HAP-1 (cell line): ENCODE measurements around the gene LAMB1.

Experiments
- DNase-seq, 2 experiments: peaks; one replicate each; pipeline ENCODE4 v3.0.0-alpha.2; 2016 to 2020; ENCODE audit warnings: low spot score in 2 of 2
- H3K27me3 ChIP-seq: fragments of 250-450 bp; sonication (Bioruptor Pico); 2 replicates; pipeline ENCODE4 v1.5.1; 2020; ENCODE audit warnings: low read depth, mild to moderate bottlenecking, moderate library complexity
- H3K36me3 ChIP-seq: fragments of 250-450 bp; sonication (Bioruptor Pico); replicated peaks from 2 replicates; pipeline ENCODE4 v1.5.1; 2020; ENCODE audit warnings: mild to moderate bottlenecking
- H3K4me1 ChIP-seq: fragments of 250-450 bp; sonication (Bioruptor Pico); 2 replicates; pipeline ENCODE4 v1.5.1; 2020; ENCODE audit warnings: mild to moderate bottlenecking
- H3K4me3 ChIP-seq: fragments of 250-450 bp; sonication (Bioruptor Pico); 2 replicates; pipeline ENCODE4 v1.5.1; 2020; ENCODE audit warnings: mild to moderate bottlenecking, moderate library complexity
- H3K9me3 ChIP-seq: fragments of 250-450 bp; sonication (Bioruptor Pico); 2 replicates; pipeline ENCODE4 v1.5.1; 2020; ENCODE audit warnings: mild to moderate bottlenecking, moderate library complexity
- in situ Hi-C: fragments of 300-500 bp; cut with MboI; formaldehyde crosslinking; loops from 3 replicates; pipeline ENCODE4 v1.14.3; 2020; ENCODE audit warnings: low sequenced_read_pairs, inconsistent platforms, mixed read lengths

The LAMB1 gene

GRCh38 chr7:108014747-108015682 lies 12.1 kb upstream of the LAMB1 start:
- Histone ChIP-seq H3K9me3 (no peaks in the 10 kb centered on the region), H3K36me3 (no peaks in the 10 kb centered on the region), H3K27me3 (no peaks in the 10 kb centered on the region), H3K4me1 (peaks cover 20% of the 10 kb centered on the region), H3K4me3 (no peak overlapping the region)
- in situ Hi-C loops, result no loop called here
- DNase-seq, result peak; percentile 71 to 99

GRCh38 chr7:108014215-108014614 lies 11.3 kb upstream of the LAMB1 start:
- H3K4me1 ChIP-seq, result peaks cover 20% of the 10 kb centered on the region
- H3K4me3 ChIP-seq, result no peak overlapping the region
- no peaks in the 10 kb centered on the region for H3K27me3 ChIP-seq
- in situ Hi-C loops, result no loop called here
- DNase-seq, result no peak
- no peaks in the 10 kb centered on the region for H3K36me3 ChIP-seq
- no peaks in the 10 kb centered on the region for H3K9me3 ChIP-seq

- no peak overlapping the region for H3K4me3 ChIP-seq
- peaks cover 20% of the 10 kb centered on the region for H3K4me1 ChIP-seq
- no peaks in the 10 kb centered on the region for H3K36me3 ChIP-seq
- in situ Hi-C loops, result no loop called here
- DNase-seq, result peak in 1 of 2 experiments; percentile 55
- no peaks in the 10 kb centered on the region for H3K27me3 ChIP-seq
- no peaks in the 10 kb centered on the region for H3K9me3 ChIP-seq
Measured at GRCh38 chr7:108012499-108013430, 9.8 kb upstream of the LAMB1 start.

GRCh38 chr7:108010377-108010776 lies 7.4 kb upstream of the LAMB1 start:
- Histone ChIP-seq H3K4me1 (peaks cover 14% of the 10 kb centered on the region), H3K36me3 (no peaks in the 10 kb centered on the region), H3K27me3 (0 out of 2 replicates have a peak, but pooled peaks cover 3% of the 10 kb centered on the region), H3K4me3 (no peak overlapping the region), H3K9me3 (no peaks in the 10 kb centered on the region; the same call in 1 of the 2 replicates)
- no peak for DNase-seq
- in situ Hi-C loops, result no loop called here

GRCh38 chr7:108009873-108010272 lies 6.9 kb upstream of the LAMB1 start:
- in situ Hi-C loops, result no loop called here
- peaks cover 3% of the 10 kb centered on the region; the same call in 1 of the 2 replicates for H3K27me3 ChIP-seq
- no peak overlapping the region for H3K4me3 ChIP-seq
- H3K9me3 ChIP-seq, result no peaks in the 10 kb centered on the region; the same call in 1 of the 2 replicates
- DNase-seq, result no peak
- no peaks in the 10 kb centered on the region for H3K36me3 ChIP-seq
- H3K4me1 ChIP-seq, result peaks cover 12% of the 10 kb centered on the region

GRCh38 chr7:108008827-108009226 lies 5.9 kb upstream of the LAMB1 start:
- peaks cover 3% of the 10 kb centered on the region; the same call in 1 of the 2 replicates for H3K27me3 ChIP-seq
- H3K9me3 ChIP-seq, result no peaks in the 10 kb centered on the region; the same call in 1 of the 2 replicates
- no peak for DNase-seq
- H3K4me3 ChIP-seq, result no peak overlapping the region
- in situ Hi-C loops, result no loop called here
- H3K4me1 ChIP-seq, result peaks cover 17% of the 10 kb centered on the region
- H3K36me3 ChIP-seq, result no peaks in the 10 kb centered on the region

- no peaks in the 10 kb centered on the region for H3K36me3 ChIP-seq
- peaks cover 13% of the 10 kb centered on the region for H3K4me1 ChIP-seq
- H3K9me3 ChIP-seq, result no peaks in the 10 kb centered on the region; the same call in 1 of the 2 replicates
- in situ Hi-C loops, result no loop called here
- DNase-seq, result no peak
- peaks cover 7% of the 10 kb centered on the region for H3K27me3 ChIP-seq
- H3K4me3 ChIP-seq, result no peak overlapping the region
Measured at GRCh38 chr7:108008240-108008639, 5.3 kb upstream of the LAMB1 start.

- peaks cover 9% of the 10 kb centered on the region for H3K27me3 ChIP-seq
- H3K4me3 ChIP-seq, result no peak overlapping the region
- in situ Hi-C loops, result no loop called here
- DNase-seq, result no peak
- no peaks in the 10 kb centered on the region for H3K36me3 ChIP-seq
- no peaks in the 10 kb centered on the region; the same call in 1 of the 2 replicates for H3K9me3 ChIP-seq
- H3K4me1 ChIP-seq, result peaks cover 8% of the 10 kb centered on the region
Measured at GRCh38 chr7:108007762-108008161, 4.8 kb upstream of the LAMB1 start.

- Histone ChIP-seq H3K36me3 (no peaks in the 10 kb centered on the region), H3K9me3 (no peaks in the 10 kb centered on the region; the same call in 1 of the 2 replicates), H3K4me1 (peaks cover 4% of the 10 kb centered on the region), H3K27me3 (peaks cover 9% of the 10 kb centered on the region), H3K4me3 (no peak overlapping the region)
- in situ Hi-C loops, result no loop called here
- DNase-seq, result no peak
Measured at GRCh38 chr7:108007261-108007660, 4.3 kb upstream of the LAMB1 start.

GRCh38 chr7:108004220-108005142 lies 1.5 kb upstream of the LAMB1 start:
- no peak for DNase-seq
- in situ Hi-C loops, result no loop called here

GRCh38 chr7:108003599-108003935 lies 606 bp upstream of the LAMB1 start:
- peaks cover 9% of the 10 kb centered on the region for H3K27me3 ChIP-seq
- no peaks in the 10 kb centered on the region; the same call in 1 of the 2 replicates for H3K9me3 ChIP-seq
- H3K4me1 ChIP-seq, result peaks cover 14% of the 10 kb centered on the region
- peak overlapping the region; percentile 63 for H3K4me3 ChIP-seq
- DNase-seq, result no peak
- peaks cover 6% of the 10 kb centered on the region; the same call in 1 of the 2 replicates for H3K36me3 ChIP-seq
- in situ Hi-C loops, result no loop called here

More at GRCh38 chr7:108004220-108005142, 1.5 kb upstream of the LAMB1 start:
- Histone ChIP-seq H3K9me3 (no peaks in the 10 kb centered on the region; the same call in 1 of the 2 replicates), H3K27me3 (peaks cover 9% of the 10 kb centered on the region), H3K4me1 (peaks cover 14% of the 10 kb centered on the region), H3K36me3 (peaks cover 6% of the 10 kb centered on the region; the same call in 1 of the 2 replicates), H3K4me3 (no peak overlapping the region)

- in situ Hi-C loops, result no loop called here
- Histone ChIP-seq H3K9me3 (no peaks in the 10 kb centered on the region; the same call in 1 of the 2 replicates), H3K4me1 (peaks cover 14% of the 10 kb centered on the region), H3K36me3 (peaks cover 16% of the 10 kb centered on the region), H3K4me3 (peak overlapping the region; percentile 63), H3K27me3 (peaks cover 9% of the 10 kb centered on the region)
- peak in 1 of 2 experiments; percentile 19 for DNase-seq
Measured at GRCh38 chr7:108001764-108002725, 916 bp downstream of the LAMB1 start.
